HG03060 (cell line): Measurements from ENCODE around the gene TERB2.
"Not testable (repeated sequence)": the region's sequence is repeated elsewhere in the genome, so short reads cannot be mapped to it uniquely, and the experiment has no call there.

Experiments used
- ATAC-seq: cut with Tn5 transposase; IDR thresholded peaks from one replicate; pipeline ENCODE4 v1.9.1; 2021; ENCODE audit warnings: low read depth, moderate number of reproducible peaks; ENCODE audit not compliant: unreplicated experiment

TERB2 gene, protein sequence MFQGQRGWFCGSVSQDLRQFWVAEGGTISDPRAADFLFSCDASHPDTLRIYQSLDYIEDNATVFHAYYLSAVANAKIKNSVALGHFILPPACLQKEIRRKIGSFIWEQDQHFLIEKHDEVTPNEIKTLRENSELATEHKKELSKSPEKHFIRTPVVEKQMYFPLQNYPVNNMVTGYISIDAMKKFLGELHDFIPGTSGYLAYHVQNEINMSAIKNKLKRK

DNA sequence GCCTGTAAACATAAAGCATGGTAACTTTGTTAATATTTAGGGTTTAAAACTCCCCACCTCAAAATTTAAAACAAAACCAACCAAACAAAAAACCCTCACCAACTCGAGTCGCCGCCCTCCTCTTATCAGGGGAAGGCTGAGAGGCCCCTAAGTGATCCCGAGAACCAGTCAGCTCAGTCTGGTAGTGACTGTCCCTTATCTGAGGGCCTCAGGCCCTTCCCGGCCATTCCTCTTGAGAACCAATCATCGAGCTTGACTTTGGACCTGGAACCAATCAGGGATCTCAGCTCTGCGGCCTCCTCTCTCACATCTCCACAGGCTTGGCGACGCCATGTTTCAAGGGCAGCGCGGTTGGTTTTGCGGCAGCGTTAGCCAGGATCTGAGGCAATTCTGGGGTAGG lies at the start of gene TERB2:
TERB2 (plus strand) TSS at position 300 of the 400 bp plus-strand sequence; CDS start at position 332, 32 bp downstream.
- ATAC-seq: no peak

DNA sequence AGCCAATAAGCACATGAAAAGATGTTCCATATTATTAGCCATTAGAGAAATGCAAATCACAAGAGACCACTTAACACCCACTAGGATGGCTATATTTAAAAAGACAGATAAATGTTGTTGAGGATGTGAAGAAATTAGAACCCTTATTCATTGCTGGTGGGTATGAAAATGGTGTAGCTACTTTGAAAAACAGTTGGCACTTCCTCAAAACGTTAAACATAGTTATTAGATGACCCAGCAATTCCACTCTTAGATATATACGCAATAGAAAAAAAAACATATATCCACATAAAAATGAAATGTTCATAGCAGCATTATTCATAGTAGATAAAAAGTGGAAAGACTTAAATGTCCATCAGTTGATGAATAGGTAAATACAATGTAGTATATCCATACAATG lies 47.1 kb upstream of the TERB2 start:
- ATAC-seq: no peak

DNA sequence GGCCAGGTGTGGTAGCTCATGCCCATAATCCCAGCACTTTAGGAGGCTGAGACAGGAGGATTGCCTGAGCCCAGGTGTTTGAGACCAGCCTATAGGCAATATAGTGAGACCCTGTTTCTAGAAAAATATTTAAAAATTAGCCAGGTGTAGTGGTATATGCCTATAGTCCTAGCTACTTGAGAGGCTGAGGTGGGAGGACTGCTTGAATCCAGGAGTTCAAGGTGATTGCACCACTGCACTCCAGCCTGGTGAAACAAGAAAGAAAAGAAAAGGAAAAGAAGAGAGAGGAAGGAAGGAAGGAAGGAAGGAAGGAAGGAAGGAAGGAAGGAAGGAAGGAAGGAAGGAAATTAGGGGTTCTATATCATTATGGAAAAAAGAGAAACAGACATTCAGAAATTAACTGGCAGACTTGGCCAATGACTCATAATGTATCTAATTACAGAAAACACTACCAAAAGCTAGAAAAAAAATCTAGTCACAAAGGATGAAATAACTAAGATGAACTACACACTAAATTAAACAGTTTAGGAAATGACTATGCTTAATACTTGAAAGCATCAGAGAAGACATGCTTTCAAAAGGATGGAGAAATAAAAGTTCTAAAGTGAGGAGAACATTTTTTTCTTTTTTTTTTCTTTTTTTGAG lies 45.4 kb upstream of the TERB2 start:
- ATAC-seq: no peak

DNA sequence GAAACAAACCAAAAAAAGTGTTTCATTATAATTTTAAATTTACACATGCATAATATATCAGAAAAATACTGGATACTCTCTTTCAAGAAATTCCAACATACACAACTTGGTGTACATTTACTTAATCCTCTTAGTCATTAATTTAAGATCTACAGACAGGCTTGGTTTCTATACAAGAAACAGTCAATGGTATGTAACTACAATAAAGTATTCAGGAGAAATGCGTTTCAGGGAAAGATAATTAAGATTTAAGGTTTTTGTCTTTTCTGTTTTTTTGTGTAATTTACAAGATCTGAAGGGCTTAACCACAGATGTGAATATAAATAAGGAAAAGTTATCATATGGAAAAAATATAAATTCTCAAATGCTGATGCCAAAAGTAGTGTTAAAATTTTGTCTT lies 44.3 kb upstream of the TERB2 start:
- not testable (repeated sequence) for ATAC-seq

DNA sequence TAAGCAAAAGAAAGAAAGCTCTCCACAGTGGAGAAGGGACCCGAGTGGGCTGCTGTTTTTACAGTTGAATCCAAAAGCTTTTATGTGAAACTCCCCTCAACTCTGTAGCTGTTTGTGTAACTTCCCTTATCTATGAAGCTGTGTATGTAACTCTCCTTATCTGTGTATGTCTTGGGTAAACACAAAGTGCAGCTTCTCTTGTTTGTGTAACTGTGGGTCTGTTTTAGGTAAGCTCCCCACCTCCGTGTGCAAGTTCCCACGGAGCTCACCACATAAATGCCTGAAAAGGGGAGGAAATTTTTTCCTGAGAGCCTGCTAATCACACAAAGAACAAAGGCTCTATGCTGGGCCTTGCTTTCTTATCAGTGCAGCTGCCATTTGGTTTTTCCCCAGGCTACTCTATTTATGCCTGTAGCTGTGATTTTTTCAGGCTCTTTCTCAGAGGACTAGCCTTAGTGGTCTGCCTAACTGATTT lies 43.5 kb upstream of the TERB2 start:
- ATAC-seq: not testable (repeated sequence)

DNA sequence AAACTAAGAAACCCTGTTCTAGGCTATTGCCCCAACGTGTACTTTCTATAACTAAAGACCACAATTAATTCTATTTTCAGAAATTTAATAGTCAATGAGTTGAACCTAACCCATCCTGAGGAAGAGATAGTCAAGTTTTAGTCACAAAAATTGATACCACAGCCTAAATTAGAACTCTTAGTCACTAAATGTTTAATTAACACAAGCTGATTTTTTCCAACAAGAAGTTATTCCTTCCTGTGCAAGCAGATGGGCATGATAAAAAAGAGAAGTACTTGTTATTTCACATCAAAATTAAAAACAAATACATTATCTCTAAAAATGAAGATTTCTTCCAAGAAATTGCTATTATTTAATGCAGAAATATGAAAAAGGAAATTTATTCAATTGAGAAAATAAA lies 38.4 kb upstream of the TERB2 start:
- ATAC-seq: no peak

DNA sequence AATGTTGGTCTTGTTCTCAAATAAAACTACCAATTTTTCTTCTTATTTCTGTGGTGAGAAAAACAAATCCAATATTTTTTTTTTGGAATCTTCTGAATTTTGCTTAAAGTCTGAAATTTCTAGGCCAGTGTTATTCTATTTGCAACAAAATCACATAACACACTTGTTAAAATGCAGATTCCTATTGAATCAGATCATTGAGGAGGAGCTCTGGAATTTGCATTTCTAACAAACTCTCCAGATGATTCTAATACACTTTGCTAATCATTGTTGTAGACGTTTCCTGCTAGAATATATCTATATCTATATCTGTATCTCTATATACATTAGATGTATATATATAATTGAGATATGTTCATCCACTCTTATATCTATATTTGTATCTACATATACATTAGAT lies 27.8 kb upstream of the TERB2 start:
- not testable (repeated sequence) for ATAC-seq

DNA sequence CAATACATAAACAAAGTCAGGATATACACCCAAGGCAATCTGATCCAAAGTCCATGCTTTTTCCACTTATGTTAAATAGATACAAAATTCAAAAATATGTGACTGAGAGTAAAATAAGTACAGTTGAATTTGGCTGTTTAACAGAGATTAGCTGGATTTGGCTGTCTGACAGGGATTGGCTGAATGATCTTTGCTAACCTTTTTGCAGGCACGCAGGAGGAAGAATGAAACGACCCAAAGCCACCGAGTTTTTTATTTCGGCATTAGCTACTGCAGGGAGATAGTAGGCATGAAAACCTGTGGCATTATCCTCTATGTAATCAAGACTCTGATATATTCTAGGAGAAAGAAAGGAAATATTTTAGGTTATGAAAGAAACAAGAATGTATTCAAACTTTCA lies 26.2 kb upstream of the TERB2 start:
- ATAC-seq: not testable (repeated sequence)

DNA sequence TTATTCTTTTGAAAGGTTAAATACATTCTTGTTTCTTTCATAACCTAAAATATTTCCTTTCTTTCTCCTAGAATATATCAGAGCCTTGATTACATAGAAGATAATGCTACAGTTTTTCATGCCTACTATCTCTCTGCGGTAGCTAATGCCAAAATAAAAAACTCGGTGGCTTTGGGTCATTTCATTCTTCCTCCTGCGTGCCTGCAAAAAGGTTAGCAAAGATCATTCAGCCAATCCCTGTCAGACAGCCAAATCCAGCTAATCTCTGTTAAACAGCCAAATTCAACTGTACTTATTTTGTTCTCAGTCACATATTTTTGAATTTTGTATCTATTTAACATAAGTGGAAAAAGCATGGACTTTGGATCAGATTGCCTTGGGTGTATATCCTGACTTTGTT lies 1.8 kb downstream of the TERB2 start:
- ATAC-seq: not testable (repeated sequence)

DNA sequence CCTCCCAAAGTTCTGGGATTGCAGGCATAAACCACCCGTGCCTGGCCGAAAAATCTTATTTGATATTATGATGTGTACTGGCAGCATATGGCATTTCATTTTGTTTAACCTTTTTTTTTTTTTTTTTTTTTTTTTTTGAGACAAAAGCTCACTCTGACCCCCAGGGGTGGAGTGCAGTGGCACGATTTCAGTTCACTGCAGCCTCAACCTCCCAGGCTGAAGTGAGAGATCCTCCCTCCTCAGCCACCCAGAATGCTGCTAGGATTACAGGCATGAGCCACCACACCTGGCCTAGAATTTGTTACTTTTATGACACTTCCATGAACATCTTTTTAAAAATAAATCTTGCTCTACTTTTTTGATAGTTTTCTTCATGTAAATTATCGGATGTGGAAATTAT lies 12.0 kb downstream of the TERB2 start:
- no peak for ATAC-seq

DNA sequence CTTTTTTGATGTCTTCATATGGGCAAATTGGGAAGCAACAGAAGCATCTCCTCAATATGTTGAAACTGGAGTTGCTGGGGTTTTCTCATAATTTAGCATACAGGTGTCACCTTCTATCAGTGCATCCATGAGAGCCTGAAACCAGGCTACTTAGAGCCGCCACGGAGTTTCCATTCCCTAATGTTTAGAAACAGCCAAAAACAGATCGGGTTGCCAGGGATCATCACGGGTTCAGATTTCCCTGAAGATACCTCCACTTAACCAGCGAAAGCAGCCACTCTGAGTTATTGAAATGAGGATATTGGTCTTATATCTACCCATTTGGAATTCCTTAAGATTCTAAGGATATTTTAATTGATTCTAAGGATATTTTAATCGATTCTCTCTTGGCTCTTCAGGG lies 14.5 kb downstream of the TERB2 start:
- no peak for ATAC-seq

DNA sequence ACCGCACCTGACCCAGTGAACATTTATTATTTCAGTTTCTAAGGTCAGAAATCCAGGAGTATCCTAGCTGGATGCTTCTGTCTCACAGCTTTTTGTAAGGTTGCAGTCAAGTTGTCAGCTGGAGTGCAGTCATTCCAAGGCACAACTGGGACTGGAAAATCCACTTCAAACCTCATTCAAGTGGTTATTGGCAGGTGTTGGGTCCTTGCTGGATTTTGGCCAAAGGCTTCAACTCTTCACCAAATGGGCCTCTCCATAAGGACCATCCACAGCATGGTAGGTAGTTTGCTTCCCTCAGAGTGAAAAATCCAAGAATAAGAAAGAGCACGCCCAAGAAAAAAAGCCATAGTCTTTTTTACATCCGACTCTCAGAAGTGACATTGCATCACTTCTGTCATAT lies 19.7 kb downstream of the TERB2 start:
- not testable (repeated sequence) for ATAC-seq

DNA sequence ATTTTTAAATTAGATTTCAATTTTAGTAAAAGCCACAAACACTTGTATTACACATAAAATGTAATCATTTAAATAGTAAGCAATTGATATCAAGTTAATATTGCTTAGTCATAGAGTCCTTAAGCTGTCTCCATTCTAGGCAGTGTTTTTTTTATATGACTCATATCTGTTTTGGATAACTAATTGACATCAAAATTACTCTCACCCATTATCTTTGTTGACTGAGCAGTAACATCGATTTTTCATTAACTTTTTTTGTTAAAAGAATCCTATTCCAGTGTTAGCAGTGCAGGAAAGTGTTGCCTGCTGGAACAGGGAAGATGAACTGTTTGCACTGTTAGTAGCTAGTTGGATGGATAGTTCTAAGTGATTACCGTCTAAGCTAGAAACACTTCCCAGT lies 21.3 kb downstream of the TERB2 start:
- not testable (repeated sequence) for ATAC-seq

DNA sequence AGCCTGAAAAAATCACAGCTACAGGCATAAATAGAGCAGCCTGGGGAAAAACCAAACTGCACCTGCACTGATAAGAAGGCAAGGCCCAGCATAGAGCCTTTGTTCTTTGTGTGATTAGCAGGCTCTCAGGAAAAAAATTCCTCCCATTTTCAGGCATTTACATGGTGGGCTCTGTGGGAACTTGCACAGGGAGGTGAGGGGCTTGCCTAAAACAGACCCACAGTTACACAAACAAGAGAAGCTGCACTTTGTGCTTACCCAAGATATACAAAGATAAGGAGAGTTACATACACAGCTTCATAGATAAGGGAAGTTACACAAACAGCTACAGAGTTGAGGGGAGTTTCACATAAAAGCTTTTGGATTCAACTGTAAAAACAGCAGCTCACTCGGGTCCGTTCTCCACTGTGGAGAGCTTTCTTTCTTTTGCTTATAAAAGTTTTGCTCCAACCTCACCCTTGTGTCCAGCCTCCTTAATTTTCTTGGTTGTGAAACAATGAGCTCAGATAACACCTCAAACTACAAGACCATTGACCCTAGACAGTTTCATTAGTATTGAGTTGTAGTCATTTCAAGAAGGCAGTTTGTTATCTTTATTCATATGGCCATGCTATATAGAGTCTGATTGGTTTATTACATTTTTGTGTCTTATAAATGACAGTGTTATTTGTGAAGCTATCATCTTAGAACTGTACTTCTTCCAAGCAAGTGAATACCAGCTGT lies 23.3 kb downstream of the TERB2 start:
- ATAC-seq: not testable (repeated sequence)

DNA sequence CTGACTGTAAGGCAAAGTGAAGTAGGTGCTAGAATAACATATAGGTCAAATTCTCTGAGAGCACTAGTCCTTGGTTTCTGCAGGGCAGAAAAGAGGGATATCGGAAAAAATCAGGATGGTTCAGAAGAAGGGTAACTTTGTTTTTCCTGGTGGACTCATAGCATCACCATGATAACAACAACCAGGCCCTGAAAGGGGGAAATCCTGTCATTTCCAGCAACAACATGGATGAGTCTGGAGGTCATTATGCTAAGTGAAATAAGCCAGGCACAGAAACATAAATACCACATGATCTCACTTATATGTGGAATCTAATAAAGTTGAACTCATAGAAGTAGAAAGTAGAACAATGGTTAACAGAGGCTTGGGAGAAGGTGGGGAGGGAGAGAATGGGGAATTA lies 27.7 kb downstream of the TERB2 start:
- not testable (repeated sequence) for ATAC-seq

DNA sequence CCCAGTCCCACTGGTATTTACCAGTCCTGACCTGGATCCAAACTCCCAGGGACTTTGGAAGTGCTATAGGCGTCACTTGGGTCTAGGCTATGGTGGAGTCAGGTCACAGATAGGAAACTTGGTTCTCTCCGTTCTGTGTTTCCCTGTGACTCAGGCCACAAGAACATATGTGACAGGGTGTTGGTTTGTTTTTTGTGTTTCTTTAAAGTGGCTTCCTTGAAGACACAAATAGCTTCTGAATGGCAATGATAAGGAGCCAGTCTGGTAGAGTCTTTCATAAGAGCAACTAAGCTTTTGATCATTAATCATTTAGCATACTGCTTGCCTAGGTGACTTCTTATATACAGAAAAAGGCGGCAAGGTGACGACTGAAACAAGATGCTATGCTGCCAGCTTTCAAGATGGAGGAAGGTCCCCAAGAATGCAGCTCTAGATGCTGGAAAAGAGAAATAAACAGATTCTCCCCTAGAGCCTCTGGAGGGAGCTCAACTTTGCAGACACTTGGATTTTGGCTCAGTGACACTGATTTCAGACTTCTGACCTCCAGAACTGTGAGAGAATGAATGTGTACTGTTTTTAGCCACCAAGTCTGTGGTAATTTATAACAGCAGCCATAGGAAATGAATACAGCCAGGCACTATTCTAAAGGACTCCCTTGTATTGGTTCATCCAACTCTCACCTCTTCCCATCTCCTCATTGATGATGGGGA lies 30.0 kb downstream of the TERB2 start:
- not testable (repeated sequence) for ATAC-seq

DNA sequence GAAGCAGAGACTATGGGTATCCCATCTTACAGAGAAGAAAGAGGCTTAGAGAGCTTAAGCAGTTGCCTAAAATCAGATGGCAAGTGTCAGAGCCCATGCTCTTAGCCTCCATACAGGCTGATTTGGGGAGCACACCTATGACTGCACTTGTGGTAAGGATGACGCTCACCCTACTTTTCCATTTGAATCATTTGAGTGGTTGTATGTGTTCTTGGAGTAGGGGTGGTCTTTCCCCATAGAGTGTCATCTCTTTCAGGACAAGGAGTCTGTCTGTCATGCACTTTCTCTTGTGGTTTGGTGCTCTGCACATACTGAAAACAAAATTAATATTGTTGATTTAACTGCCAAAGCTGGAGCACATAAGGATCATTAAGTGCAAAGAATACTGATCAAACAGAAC lies 31.2 kb downstream of the TERB2 start:
- ATAC-seq: not testable (repeated sequence)

DNA sequence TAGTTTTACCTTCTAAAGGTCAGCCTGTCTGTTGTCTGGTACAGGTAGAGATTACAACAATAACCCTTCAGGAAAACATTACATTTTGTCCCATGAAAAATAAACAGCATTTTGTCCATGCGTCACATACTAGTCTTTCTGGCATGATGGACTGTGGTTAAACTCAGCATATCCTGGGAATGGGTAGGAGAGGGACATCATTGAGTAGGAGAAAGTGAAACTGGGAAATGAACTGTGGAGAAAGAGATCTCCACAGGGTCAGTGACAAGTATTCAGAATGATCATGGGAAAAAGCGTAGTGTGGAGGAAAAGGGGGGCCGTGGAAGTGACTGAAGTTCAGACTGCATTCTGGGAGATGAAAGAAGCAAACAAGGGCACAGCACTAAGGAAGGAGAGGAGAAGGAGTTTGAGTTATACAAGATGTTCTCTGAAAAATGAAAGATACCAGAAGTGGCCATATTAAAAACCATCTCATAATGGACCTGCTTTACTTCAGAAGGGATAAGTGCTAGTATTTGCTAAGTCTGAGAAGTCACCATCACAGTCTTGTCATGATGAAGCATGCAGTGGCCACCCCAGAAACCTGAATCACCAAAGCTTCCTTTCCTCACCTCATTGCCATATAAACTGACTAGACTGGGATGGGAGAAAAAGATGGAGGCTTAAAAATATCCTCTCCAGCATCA lies 31.8 kb downstream of the TERB2 start:
- not testable (repeated sequence) for ATAC-seq

DNA sequence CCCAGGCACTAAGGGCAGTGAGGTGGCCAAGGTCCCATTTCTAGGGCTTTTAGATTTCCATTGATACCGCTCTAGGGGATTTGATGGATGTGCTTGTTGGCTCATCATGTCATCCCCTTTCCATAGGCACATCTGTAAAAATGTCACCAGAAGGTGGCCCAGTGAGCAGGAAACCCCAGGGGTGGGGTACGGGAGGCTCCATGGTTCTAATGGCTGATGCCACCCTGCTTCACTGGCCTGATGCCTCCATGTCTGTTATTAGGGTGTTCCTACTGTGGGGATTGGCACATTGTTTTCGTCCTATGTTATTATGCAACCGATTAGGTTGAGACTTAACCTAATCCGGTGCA lies 32.4 kb downstream of the TERB2 start:
- ATAC-seq: not testable (repeated sequence)

DNA sequence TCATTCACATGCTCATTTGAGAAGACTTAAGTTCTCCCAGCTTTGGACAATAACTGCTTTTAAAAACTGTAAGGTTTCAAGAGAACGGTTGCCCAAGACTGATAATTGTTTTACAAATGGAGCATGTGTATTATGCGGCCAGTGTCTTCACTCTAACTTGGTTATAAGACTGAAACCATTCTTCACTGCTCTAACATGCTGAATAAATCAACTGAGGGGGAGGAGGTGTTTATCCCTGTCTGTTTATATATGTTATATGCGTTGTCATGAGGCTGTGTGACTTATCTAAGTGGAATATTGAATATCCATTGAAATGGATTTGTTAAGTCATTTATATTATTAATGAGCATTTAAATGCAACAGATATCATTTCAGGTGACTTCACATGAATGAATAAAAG lies 41.1 kb downstream of the TERB2 start:
- not testable (repeated sequence) for ATAC-seq
